ENCODE data around the gene GGACT.

DNA sequence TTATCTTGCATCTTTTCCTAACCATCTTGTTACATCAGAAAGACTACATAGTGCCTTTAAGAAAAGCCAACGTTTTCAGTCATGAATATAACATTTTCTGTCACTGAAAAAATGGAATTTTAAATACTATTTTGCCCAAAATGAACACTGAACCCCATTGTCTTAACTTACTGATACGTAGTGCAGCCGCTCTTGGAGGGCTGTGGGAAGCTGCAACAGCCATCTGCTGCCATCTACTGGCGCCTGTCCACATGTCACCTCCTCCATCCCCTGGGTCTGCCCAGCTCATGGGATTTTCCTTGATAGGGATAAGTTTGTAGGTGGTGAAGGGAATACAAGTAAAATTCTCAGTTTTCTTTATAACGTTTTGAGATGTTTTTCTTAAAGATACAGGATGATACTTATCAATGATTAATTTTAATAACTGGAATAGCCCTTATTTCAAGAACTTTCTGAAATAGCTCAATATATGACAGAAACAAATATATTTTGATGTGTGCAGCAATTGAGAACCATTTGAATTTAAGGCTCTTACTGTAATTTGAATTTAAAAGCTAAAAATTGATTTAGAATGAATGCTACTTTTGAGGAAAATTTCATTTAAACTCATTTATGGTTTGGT lies 73.7 kb downstream of the GGACT start:
- TF ChIP-seq, protein P1, sequence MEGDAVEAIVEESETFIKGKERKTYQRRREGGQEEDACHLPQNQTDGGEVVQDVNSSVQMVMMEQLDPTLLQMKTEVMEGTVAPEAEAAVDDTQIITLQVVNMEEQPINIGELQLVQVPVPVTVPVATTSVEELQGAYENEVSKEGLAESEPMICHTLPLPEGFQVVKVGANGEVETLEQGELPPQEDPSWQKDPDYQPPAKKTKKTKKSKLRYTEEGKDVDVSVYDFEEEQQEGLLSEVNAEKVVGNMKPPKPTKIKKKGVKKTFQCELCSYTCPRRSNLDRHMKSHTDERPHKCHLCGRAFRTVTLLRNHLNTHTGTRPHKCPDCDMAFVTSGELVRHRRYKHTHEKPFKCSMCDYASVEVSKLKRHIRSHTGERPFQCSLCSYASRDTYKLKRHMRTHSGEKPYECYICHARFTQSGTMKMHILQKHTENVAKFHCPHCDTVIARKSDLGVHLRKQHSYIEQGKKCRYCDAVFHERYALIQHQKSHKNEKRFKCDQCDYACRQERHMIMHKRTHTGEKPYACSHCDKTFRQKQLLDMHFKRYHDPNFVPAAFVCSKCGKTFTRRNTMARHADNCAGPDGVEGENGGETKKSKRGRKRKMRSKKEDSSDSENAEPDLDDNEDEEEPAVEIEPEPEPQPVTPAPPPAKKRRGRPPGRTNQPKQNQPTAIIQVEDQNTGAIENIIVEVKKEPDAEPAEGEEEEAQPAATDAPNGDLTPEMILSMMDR (IDR thresholded peaks at IDR 0.05) = peak; percentile 50 to 91 (median 88)
- no peak for TF ChIP-seq POLR2A (IDR thresholded peaks at IDR 0.05)

Measured in Peyer's patch (tissue), 4 donors.